MCF 10A (cell line): ENCODE measurements around the gene PEAR1. TPM values are rescaled to one million over a fixed set of nuclear protein-coding genes. Genes with fewer than 3 reads are reported as not detected.

Source experiments
- BruUV-seq: library from RNA; stranded (reverse); fragments of 400-500 nt; replicated peaks from 2 replicates; lab custom pipeline; 2021; lab: Mats Ljungman, UMichigan
- CTCF ChIA-PET: fragments of 300-600 bp; sonication (Branson Sonifier 250); formaldehyde crosslinking; extraction: SDS; loops from one replicate; lab custom pipeline; 2021; ENCODE audit warnings: antibody characterized with exemption, inconsistent platforms; lab: Yijun Ruan, JAX
- POLR2A ChIA-PET: fragments of 300-600, 350-650 bp; sonication (Branson Sonifier 250); formaldehyde crosslinking; extraction: SDS; loops from one replicate; lab custom pipeline; 2020; ENCODE audit warnings: antibody characterized with exemption, inconsistent platforms; lab: Yijun Ruan, JAX
- DNase-seq: peaks from one replicate; pipeline ENCODE4 v3.0.0-alpha.2; 2018; ENCODE audit not compliant: unreplicated experiment
- H3K27ac Mint-ChIP-seq: one replicate; pipeline ENCODE4 v1.8.0; 2022; ENCODE audit warnings: mild to moderate bottlenecking, low read depth, mixed read lengths; ENCODE audit not compliant: unreplicated experiment
- H3K27me3 Mint-ChIP-seq: one replicate; pipeline ENCODE4 v1.8.0; 2022; ENCODE audit warnings: mixed read lengths; ENCODE audit not compliant: insufficient read depth, unreplicated experiment
- H3K36me3 Mint-ChIP-seq: one replicate; pipeline ENCODE4 v1.8.0; 2022; ENCODE audit warnings: mild to moderate bottlenecking, moderate library complexity, mixed read lengths; ENCODE audit not compliant: insufficient read depth, unreplicated experiment
- H3K4me1 Mint-ChIP-seq: one replicate; pipeline ENCODE4 v1.8.0; 2022; ENCODE audit warnings: mixed read lengths; ENCODE audit not compliant: insufficient read depth, unreplicated experiment
- H3K4me3 Mint-ChIP-seq: one replicate; pipeline ENCODE4 v1.8.0; 2022; ENCODE audit warnings: mild to moderate bottlenecking, moderate library complexity, mixed read lengths; ENCODE audit not compliant: unreplicated experiment
- H3K9me3 Mint-ChIP-seq: one replicate; pipeline ENCODE4 v1.8.0; 2022; ENCODE audit warnings: mixed read lengths; ENCODE audit not compliant: unreplicated experiment
- intact Hi-C: fragments of 100-400 bp; cut with micrococcal nuclease; formaldehyde crosslinking; loops from 2 replicates; pipeline ENCODE4 v1.14.1; 2022
- total RNA-seq: library from RNA; stranded (reverse); gene quantifications from 2 replicates; pipeline ENCODE4 v1.2.3, GENCODE V29; 2022
- TF ChIP-seq, protein P1 (sequence below): fragments of 200-600 bp; IDR thresholded peaks from one replicate; pipeline ENCODE4 v1.8.0; 2022; ENCODE audit warnings: antibody characterized with exemption, mild to moderate bottlenecking; ENCODE audit not compliant: unreplicated experiment

PEAR1 gene
- total RNA-seq, 1 experiment from 2014 or later = 6.5 TPM

DNA sequence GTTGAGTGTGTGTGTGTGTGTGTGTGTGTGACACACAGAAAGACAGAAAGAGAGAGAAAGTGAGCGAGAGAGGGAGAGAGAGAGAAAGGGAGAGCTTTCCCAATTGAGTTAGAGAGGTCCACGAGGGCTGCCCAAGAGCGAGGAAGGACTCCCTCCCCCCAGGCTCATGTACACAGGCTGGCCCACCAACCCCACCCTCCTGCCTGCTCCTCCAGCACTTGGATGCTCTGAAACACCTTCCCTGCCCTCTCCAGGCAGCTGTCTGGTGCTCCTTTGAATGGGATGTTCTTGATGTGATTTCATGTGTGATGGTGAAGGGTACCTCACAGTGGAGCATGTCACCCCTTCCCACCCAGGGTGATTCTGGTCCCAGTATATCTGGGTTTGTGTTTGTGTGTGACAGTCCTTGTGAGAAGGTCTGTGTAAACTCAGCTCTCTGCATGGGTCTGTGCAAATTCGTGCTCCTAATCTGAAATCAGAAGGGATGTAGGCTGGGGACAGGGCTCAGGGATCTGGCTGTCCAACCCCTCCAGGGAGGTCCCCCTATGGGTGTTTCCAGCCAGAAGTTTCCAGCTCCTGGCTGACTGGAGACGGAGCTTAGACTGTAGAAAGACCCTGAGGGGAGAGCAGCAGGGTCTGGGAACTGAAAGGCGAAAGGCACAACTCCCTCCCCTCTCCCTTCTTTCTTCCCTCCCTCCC is 6.8 kb upstream of the PEAR1 start:
- Mint-ChIP-seq H3K4me1 (no peaks in the 10 kb centered on the region), H3K27ac (no peak overlapping the region), H3K27me3 (peaks cover 54% of the 10 kb centered on the region), H3K4me3 (no peak overlapping the region), H3K9me3 (no peaks in the 10 kb centered on the region), H3K36me3 (no peaks in the 10 kb centered on the region)
- intact Hi-C loops = no loop called here
- BruUV-seq = no TSS peak
- POLR2A ChIA-PET = interaction anchor here (0.5 to 0.7 kb wide), 3 partner anchors 118 to 193 kb away, joined by 3 to 4 read pairs (median 3); no protein-coding TSS in a partner anchor
- CTCF ChIA-PET = interaction anchor here (0.6 to 17.6 kb wide), 12 partner anchors 10 to 196 kb away, joined by 3 to 363 read pairs (median 26); partner anchors contain the start of genes INSRR, ISG20L2, LRRC71 and METTL25B
- no peak for DNase-seq
- TF ChIP-seq, protein P1, sequence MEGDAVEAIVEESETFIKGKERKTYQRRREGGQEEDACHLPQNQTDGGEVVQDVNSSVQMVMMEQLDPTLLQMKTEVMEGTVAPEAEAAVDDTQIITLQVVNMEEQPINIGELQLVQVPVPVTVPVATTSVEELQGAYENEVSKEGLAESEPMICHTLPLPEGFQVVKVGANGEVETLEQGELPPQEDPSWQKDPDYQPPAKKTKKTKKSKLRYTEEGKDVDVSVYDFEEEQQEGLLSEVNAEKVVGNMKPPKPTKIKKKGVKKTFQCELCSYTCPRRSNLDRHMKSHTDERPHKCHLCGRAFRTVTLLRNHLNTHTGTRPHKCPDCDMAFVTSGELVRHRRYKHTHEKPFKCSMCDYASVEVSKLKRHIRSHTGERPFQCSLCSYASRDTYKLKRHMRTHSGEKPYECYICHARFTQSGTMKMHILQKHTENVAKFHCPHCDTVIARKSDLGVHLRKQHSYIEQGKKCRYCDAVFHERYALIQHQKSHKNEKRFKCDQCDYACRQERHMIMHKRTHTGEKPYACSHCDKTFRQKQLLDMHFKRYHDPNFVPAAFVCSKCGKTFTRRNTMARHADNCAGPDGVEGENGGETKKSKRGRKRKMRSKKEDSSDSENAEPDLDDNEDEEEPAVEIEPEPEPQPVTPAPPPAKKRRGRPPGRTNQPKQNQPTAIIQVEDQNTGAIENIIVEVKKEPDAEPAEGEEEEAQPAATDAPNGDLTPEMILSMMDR = no peak

GRCh38 chr1:156887317-156887716 is 6.2 kb upstream of the PEAR1 start:
- Mint-ChIP-seq H3K27me3 (peaks cover 48% of the 10 kb centered on the region), H3K4me1 (no peaks in the 10 kb centered on the region), H3K36me3 (no peaks in the 10 kb centered on the region), H3K4me3 (no peak overlapping the region), H3K27ac (no peak overlapping the region), H3K9me3 (no peaks in the 10 kb centered on the region)
- CTCF ChIA-PET = interaction anchor here (0.7 to 17.6 kb wide), 11 partner anchors 10 to 197 kb away, joined by 3 to 363 read pairs (median 76); partner anchors contain the start of genes INSRR, ISG20L2, LRRC71 and METTL25B
- TF ChIP-seq, protein P1 = no peak
- BruUV-seq = no TSS peak
- DNase-seq = no peak
- POLR2A ChIA-PET = interaction anchor here (0.5 to 0.7 kb wide), 2 partner anchors 118 to 157 kb away, joined by 3 to 4 read pairs; no protein-coding TSS in a partner anchor
- intact Hi-C loops = no loop called here

- Mint-ChIP-seq H3K36me3 (no peaks in the 10 kb centered on the region), H3K4me3 (no peak overlapping the region), H3K27ac (no peak overlapping the region), H3K4me1 (no peaks in the 10 kb centered on the region), H3K27me3 (peaks cover 44% of the 10 kb centered on the region), H3K9me3 (no peaks in the 10 kb centered on the region)
- ChIA-PET CTCF (interaction anchor here (0.6 to 17.6 kb wide), 10 partner anchors 12 to 197 kb away, joined by 3 to 363 read pairs (median 91); partner anchors contain the start of genes INSRR, ISG20L2, LRRC71 and METTL25B), POLR2A (no interaction called here)
- intact Hi-C loops = no loop called here
- TF ChIP-seq, protein P1 = no peak
- BruUV-seq = no TSS peak
- no peak for DNase-seq
These were observed 5.8 kb upstream of the PEAR1 start for GRCh38 chr1:156887734-156888133.
